ENCODE results near the gene CCDC92B. TPM values are rescaled to one million over a fixed set of nuclear protein-coding genes. Genes with fewer than 3 reads are reported as not detected.

Gene CCDC92B
- total and polyA plus RNA-seq, 2 of the 13 experiments (the other 11 are each of a cell fraction or from before 2014, with no cell fraction given): not detected

- H3K9ac ChIP-seq (ENCODE audit: insufficient read depth, low read depth, low read length): no peak overlapping the region
- FAIRE-seq (no peak), DNase-seq (ENCODE audit: low spot score) (no peak), ATAC-seq (no peak; the same call in 1 of the 3 replicates)
- intact Hi-C loops (cut with micrococcal nuclease; ENCODE audit: unreplicated experiment): no loop called here
- H3K4me3 ChIP-seq (replicated peaks in 1 of 3; ENCODE audit: insufficient read depth in 1 of 3, low read depth in 2 of 3, low read length in 3 of 3): no peak overlapping the region
- CTCF ChIA-PET (ENCODE audit: low intra/inter-chr PET ratio, low total read pairs): no interaction called here
- no peak for TF ChIP-seq FUBP1 (CRISPR knock-in tag; IDR thresholded peaks at IDR 0.05; ENCODE audit: borderline replicate concordance)
- TF ChIP-seq ZBTB7A (CRISPR knock-in tag; IDR thresholded peaks at IDR 0.05): no peak
- TF ChIP-seq RBM22 (optimal IDR thresholded peaks at IDR 0.05; ENCODE audit: low read length): peak; percentile 77
- TF ChIP-seq ZNF687 (CRISPR knock-in tag; IDR thresholded peaks at IDR 0.05): peak; percentile 21; the same call in 1 of the 2 replicates
- peak; percentile 82 for TF ChIP-seq AGO2 (optimal IDR thresholded peaks at IDR 0.05; ENCODE audit: low read depth, low read length)
- TF ChIP-seq SIN3B (IDR thresholded peaks at IDR 0.05; ENCODE audit: low read length): no peak
- TF ChIP-seq ZNF333 (CRISPR knock-in tag; IDR thresholded peaks at IDR 0.05; ENCODE audit: borderline replicate concordance): no peak
- no peak for TF ChIP-seq ZFP1 (CRISPR knock-in tag; IDR thresholded peaks at IDR 0.05)
- no peak for TF ChIP-seq THYN1 (CRISPR knock-in tag; IDR thresholded peaks at IDR 0.05; ENCODE audit: borderline replicate concordance, low read depth)
- no peak for TF ChIP-seq ZNF253 (CRISPR knock-in tag; IDR thresholded peaks at IDR 0.05; ENCODE audit: borderline replicate concordance)
- TF ChIP-seq TP53 (CRISPR knock-in tag; conservative IDR thresholded peaks at IDR 0.05): no peak
- TF ChIP-seq RNF219 (CRISPR knock-in tag; IDR thresholded peaks at IDR 0.05): no peak
- TF ChIP-seq ZNF879 (CRISPR knock-in tag; IDR thresholded peaks at IDR 0.05): no peak
- no peaks in the 10 kb centered on the region for H3K79me2 ChIP-seq (ENCODE audit: insufficient read depth, low read length)
- H4K20me1 ChIP-seq (ENCODE audit: insufficient read depth, low read length): peaks cover 6% of the 10 kb centered on the region; the same call in 1 of the 2 replicates
- BruUV-seq (replicated peaks): no TSS peak
- no peak overlapping the region for H3K4me2 ChIP-seq (ENCODE audit: low read depth, low read length)
- no peak overlapping the region for H2AFZ ChIP-seq (ENCODE audit: low read length)
- in situ Hi-C loops (cut with HindIII; ENCODE audit: extremely low pct_ligation_motif_present, low pct_unique_long_range_greater_than_20kb): no loop called here
- peaks cover 7 to 32% of the 10 kb centered on the region in 2 experiments; a peak in 3 of 5 replicates for H3K36me3 ChIP-seq (replicated peaks in 1 of 2; ENCODE audit: control insufficient read depth in 1 of 2, insufficient read depth in 2 of 2, low read length in 2 of 2)
- WGBS (ENCODE audit: low lambda C conversion rate): 77% methylated on average over 10 of the region's 15 CpGs
- no peak overlapping the region for H3K27ac ChIP-seq (ENCODE audit: extremely low read length, insufficient read depth, low read length)
- POLR2A ChIA-PET: interaction anchor here (1.2 to 3.8 kb wide), 2 partner anchors 24 to 951 kb away, joined by 6 to 19 read pairs; partner anchors contain the start of genes CTNS and SHPK
- H3K4me1 ChIP-seq (ENCODE audit: insufficient read depth, low read length): no peaks in the 10 kb centered on the region
- H3K9me3 ChIP-seq (ENCODE audit: low read length): no peaks in the 10 kb centered on the region
- no peaks in the 10 kb centered on the region for H3K27me3 ChIP-seq (ENCODE audit: control insufficient read depth in 1 of 2, insufficient read depth in 2 of 2, low read length in 2 of 2)
Observed at GRCh38 chr17:2685696-2686095, 63.8 kb downstream of the CCDC92B start.
